Stimulated activated CD8-positive, alpha-beta memory T cell treated with anti-CD3 and anti-CD28 coated beads, Interleukin-15, amount 100 ng/mL, for 4 hours (primary cell): ENCODE results near the gene CLEC20A.

Source experiments
- DNase-seq, 2 donors: peaks; one replicate each; pipeline ENCODE4 v3.0.0-alpha.2; 2020; ENCODE audit warnings: low read depth in 2 of 2

The CLEC20A gene

GRCh38 chr1:178496410-178497135 lies at the start of gene CLEC20A:
Gene CLEC20A, minus strand, starts transcription at chr1:178496964. Its CDS starts 25 bp downstream, at chr1:178496939.
- no peak for DNase-seq

- no peak for DNase-seq
Observed at GRCh38 chr1:178544531-178544930, 47.8 kb upstream of the CLEC20A start.

- DNase-seq: no peak
Observed at GRCh38 chr1:178543290-178543607, 46.5 kb upstream of the CLEC20A start.

- peak; percentile 61 to 65 for DNase-seq
Observed at GRCh38 chr1:178542554-178543289, 46.0 kb upstream of the CLEC20A start.

GRCh38 chr1:178541829-178542553 lies 45.2 kb upstream of the CLEC20A start:
- no peak for DNase-seq

- DNase-seq: no peak
Observed at GRCh38 chr1:178541379-178541778, 44.6 kb upstream of the CLEC20A start.

GRCh38 chr1:178540646-178541045 lies 43.9 kb upstream of the CLEC20A start:
- no peak for DNase-seq

- DNase-seq: no peak
Observed at GRCh38 chr1:178540204-178540603, 43.4 kb upstream of the CLEC20A start.

GRCh38 chr1:178539291-178539690 lies 42.5 kb upstream of the CLEC20A start:
- DNase-seq: no peak

- DNase-seq: no peak
Observed at GRCh38 chr1:178538192-178538916, 41.6 kb upstream of the CLEC20A start.

GRCh38 chr1:178537382-178538090 lies 40.8 kb upstream of the CLEC20A start:
- no peak for DNase-seq

- DNase-seq: no peak
Observed at GRCh38 chr1:178536844-178537371, 40.1 kb upstream of the CLEC20A start.

- DNase-seq: no peak
Observed at GRCh38 chr1:178536329-178536728, 39.6 kb upstream of the CLEC20A start.

- no peak for DNase-seq
Observed at GRCh38 chr1:178534137-178534868, 37.5 kb upstream of the CLEC20A start.

- DNase-seq: no peak
Observed at GRCh38 chr1:178533121-178533946, 36.6 kb upstream of the CLEC20A start.

GRCh38 chr1:178532392-178532791 lies 35.6 kb upstream of the CLEC20A start:
- DNase-seq: peak; percentile 25 to 36

GRCh38 chr1:178531887-178532286 lies 35.1 kb upstream of the CLEC20A start:
- no peak for DNase-seq

- DNase-seq: no peak
Observed at GRCh38 chr1:178530502-178530901, 33.7 kb upstream of the CLEC20A start.

GRCh38 chr1:178530037-178530402 lies 33.3 kb upstream of the CLEC20A start:
- no peak for DNase-seq
